GM15510 (cell line): ENCODE measurements around the gene DUSP22.

Source experiments
- POLR2A ChIP-seq: IDR thresholded peaks from 3 replicates; pipeline ENCODE4 v1.6.1; 2011; ENCODE audit warnings: borderline replicate concordance; ENCODE audit not compliant: insufficient read length; ENCODE audit errors: extremely low read depth

DUSP22 gene

DNA sequence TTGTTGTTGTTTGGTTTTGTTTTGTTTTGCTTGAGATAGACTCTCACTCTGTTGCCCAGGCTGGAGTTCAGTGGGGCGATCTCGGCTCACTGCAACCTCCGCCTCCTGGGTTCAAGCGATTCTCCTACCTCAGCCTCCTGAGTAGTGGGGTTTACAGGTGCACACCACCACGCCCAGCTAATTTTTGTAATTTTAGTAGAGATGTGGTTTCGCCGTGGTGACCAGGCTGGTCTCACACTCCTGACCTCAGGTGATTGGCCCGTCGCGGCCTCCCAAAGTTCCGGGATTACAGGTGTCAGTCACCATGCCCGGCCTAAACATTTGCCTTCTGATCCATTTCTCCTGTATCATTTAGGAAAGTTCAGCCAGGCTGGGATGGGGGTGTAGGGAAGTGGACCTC is 17.7 kb downstream of the DUSP22 start:
- TF ChIP-seq POLR2A = no peak

DNA sequence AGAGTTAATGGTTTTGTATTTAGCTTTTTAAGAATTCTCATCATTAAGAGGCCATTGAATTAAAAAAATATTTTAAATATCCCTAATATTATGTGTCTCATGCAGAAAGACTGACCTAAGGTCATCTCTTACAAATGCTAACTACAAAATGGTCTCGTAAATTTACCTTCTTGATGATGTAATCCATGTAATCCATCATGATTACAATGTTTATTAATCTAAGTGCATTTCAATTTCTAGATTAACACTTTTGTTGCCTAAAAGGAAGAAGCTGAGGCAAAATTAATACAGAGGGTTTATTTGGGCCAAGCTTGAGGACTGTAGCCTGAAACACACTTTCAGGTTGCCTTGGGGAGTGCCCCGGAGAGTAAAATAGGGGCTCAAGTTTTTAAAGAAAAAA is 18.4 kb downstream of the DUSP22 start:
- TF ChIP-seq POLR2A = no peak

DNA sequence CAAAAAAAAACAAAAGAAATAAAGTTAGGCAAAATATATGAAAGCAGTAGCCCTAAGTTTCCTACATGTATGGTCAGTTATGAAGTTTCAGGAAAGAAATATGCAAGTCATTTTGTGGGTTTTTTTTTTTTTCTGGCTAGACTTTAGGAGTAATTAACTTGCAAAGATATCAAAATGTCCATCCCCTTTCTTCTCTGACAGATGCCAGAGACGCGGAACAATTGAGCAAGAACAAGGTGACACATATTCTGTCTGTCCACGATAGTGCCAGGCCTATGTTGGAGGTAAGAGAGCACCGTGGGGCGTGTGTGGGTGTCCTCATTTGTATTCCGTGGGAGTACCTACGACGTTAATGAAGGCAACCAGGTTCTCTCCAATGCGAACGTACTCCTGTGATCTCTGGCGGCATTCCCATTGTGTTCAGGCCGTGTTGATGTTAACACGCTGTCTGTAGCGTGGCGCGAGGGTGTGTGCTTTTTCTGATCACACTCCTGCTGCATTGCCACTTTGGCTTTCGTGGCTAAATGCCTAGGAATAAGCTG is 19.5 kb downstream of the DUSP22 start:
- TF ChIP-seq POLR2A = no peak

DNA sequence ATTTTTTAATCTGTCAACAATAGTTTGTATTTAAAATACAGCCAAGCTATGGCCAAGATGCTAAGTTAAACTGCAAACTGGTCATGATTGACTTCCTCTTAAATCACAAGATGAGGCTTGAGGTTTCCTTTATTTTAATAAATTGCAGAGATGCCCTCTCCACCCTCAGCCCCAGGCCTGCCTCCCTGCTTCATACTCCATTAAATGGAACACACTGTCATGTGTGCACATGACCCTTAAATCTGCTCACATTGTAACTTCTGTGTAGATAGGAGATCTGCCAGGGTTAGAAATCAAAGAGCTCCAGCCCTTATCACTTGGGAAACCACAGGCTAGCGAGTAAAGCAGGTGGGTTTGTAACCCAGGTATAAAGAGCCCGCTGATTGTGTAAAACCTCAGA is 20.8 kb downstream of the DUSP22 start:
- no peak for TF ChIP-seq POLR2A

DNA sequence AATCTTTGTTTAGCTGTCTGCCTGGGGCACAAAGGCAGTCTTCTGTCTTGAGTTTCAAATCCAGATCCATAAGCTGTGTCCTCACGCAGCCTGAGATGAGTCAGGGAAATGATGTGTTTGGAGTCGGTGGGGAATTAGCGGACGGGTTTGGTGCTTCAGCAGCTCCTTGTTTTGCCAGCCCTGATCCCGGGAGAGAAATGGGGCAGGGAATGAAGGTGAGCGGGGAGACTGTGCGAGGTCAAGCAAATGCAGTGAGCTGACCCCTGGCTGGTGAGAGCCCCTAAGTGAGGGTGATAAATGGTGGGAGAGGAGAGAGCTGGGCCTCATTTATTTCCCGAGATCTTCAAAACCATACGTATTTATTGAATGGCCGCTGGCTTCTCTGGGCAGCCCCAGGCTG is 21.6 kb downstream of the DUSP22 start:
- no peak for TF ChIP-seq POLR2A

DNA sequence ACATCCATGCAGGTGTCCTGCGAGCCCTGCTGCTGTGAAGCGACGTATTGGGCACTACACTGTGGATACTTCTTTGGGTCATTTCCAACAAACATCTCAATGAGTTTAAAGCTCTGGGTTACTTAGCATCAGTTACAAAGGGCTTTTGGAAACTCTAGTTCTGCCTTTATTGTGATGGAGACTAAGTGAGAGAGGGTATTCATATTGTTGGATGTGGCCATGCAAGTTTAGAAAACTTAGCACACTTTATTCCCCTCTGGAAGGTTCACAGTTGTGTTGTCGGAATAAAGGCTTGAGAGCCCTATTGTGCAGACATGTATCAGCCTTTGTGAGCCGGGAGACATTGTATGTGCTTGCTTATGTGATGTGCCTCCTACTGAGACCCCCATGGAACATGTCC is 22.1 kb downstream of the DUSP22 start:
- TF ChIP-seq POLR2A = no peak

DNA sequence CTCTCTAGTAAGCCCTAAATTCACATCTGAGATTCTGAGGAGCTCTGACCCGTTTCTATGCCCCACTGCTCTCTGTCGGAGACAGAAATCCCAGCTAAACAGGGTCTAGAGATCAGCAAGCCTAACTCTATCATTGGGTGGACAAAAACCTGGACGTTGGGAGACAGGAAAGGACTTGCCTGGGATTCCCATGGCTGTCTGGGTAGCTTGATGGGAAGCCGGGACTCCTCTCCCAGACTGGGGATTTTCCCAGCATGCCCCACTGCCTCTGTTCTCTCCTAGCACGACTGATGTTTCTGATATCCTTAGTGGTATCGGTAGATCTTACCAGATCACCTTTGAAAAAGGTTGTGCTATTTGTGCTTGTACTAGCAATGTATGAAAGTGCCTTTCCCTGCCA is 22.9 kb downstream of the DUSP22 start:
- no peak for TF ChIP-seq POLR2A

DNA sequence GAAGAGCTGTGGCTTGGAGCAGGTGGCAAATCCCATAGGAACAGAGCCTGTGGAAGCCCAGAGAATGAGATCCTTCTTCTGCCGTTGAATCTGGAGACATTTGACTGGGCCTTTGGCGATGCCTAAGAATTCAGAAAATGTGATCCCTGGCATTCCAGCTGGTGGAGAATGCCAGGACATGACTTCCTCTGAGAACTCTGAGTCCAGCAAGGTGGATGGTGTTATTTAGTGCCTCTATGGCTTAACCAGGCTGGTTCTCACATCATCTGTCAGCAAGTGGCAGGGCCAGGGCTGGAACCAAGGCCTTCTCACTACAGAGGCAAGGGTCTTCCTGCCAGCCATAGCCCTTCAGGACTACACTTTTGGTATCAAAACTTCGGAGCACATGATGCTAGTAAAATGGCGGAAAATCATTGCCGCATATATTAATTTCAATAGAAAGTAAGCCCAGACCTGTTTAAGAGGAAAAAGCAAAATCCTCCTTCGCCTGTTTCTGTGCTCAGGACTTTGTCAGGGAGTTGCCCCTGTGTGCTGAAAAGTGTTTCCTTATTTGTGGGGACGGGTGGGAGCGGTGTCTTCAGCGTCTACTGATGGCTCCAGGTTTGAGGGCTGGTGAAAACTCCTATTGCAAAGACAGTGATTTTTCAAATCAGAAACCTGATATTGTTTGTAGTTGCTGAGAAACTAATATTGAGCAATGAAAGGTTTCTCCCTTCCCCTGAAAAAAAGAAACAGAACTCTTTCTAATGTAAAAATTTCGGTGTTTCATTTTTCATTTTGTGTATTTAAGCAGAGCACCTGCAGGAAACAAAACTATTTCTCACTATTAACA is 23.9 kb downstream of the DUSP22 start:
- no peak for TF ChIP-seq POLR2A

DNA sequence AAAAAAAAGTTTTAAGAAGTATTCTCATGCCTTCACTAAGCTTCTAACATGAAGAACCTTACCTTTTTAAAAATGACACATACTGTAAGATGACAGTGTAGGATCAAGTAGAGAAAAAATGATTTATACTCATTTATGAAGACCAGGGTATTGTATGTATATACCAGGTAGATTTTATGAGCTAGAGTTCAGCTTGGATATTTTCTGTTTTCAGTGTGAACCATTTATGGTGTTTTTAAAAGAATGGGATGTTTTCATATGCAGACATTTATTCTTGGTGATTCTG is 24.4 kb downstream of the DUSP22 start:
- no peak for TF ChIP-seq POLR2A

DNA sequence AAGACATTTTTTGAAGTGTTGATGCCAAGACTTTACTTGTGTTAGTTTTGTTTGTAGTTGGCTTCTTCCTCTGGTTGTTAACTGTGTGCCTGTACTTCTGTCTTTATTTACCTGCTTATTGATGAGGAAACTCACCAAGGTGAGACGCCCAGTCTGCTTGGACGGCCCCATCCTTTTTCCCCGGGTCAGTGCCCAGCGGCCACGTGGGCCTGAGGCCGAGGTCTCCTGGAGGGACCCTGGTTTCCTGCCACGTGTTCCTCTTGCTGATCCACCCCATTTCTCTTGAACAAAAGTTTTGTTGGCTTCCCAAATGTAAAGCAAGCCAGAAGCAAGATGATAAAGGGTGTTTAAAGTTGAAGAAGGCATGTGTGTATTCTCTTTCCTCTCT is 24.8 kb downstream of the DUSP22 start:
- TF ChIP-seq POLR2A = no peak

DNA sequence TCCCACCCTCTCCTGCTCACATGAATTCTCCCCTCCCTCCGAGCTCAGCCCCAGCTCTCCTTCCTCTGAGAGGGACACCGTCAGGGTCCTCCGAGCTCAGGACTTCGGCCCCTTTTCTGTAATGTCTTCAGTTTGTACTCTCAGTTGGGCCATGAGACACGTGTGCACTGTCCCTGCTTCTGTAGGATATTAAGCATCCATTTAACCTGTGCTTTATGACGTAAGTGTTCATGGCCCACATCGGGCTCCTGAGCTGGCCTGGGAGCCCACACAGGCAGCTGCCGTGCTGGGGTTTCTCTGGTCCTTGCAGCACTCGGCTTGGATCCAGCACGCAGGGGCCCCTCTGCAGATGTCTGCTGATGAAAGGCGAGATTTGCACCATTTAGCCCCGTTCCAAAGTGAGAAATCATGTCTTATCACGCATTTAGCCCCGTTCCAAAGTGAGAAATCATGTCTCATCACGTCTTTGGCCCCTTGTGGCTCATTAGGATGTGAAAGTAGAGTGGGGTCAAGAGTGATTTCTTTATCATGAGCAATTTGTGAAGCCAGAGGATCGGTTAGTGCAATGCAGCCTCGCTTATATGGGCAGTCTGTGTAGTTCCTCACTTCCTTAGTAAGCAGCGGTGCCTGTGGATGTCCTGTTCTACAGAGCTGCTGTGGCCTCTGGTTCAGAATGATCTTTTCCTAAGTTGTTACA is 25.3 kb downstream of the DUSP22 start:
- TF ChIP-seq POLR2A = peak; percentile 1

DNA sequence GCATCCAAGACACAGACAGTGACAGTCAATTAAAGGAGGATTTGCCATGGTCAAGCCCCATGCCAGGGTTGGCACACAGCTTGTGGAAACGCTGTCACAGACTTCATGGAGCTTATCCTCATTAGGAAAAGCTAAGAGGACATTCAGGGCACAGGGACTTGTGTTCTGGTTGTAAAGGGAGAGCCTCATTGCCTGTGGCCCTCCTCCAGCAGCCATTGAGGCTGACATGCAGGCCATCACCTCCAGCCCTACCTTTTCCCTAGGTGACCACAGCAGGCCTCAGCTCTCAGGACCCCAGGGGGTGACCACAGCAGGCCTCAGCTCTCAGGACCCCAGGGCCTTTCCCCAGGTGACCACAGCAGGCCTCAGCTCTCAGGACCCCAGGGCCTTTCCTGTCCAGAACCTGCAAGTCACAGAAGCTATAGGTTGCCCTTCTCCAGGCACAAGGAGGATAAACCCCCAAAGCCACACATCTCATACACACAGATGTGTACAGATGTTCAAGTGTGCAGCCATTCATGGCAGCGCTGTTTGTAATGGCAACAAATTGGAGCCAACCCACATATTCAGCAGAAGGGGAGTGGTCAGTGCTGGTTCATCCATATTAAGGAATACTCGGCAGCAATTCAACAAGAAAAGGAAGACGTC is 26.1 kb downstream of the DUSP22 start:
- TF ChIP-seq POLR2A = no peak

DNA sequence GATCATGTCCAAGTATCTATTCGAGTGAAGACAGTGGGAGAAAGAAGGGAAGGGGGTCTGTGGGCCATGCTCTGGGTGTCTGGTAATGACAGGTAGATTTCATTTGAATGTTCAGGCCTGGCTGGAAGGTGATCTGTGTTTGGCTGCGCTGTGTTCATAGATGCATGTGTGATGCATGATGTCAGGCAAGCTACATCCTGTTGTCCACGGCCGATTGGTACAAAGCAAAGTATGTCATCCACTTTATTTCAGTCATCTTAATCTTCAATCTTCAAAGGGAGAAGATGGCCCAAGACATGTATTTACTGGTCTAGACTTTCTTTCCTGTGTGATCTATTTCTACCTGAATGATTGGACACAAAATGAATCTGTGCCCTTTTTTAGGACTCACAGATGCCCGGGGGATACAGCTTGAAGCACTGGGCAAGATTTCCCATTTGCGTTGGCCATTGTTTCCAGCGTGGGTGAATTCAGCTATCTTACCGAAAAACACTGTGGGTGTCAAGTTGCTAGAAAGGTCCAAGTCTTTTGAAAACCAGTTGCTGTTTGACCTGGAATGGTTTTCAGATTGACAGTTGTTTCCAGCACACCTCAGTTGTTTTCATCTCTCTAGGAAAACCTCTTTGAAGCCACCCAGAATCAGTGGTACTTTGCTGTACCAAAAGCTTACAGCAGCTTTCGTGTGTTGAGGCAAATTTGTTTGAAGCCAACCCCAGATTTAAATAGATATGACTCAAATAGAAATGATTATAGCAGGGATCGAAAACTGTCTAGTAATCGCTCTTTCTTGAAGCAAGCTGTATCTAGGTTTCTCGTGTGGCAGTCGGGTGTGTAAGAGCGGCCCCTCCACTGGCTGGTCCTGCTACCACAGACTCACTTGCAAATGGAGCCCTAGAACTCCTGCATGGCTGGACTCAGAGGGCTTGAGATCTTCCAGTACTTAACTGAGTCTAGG is 27.2 kb downstream of the DUSP22 start:
- TF ChIP-seq POLR2A = peak; percentile 45

DNA sequence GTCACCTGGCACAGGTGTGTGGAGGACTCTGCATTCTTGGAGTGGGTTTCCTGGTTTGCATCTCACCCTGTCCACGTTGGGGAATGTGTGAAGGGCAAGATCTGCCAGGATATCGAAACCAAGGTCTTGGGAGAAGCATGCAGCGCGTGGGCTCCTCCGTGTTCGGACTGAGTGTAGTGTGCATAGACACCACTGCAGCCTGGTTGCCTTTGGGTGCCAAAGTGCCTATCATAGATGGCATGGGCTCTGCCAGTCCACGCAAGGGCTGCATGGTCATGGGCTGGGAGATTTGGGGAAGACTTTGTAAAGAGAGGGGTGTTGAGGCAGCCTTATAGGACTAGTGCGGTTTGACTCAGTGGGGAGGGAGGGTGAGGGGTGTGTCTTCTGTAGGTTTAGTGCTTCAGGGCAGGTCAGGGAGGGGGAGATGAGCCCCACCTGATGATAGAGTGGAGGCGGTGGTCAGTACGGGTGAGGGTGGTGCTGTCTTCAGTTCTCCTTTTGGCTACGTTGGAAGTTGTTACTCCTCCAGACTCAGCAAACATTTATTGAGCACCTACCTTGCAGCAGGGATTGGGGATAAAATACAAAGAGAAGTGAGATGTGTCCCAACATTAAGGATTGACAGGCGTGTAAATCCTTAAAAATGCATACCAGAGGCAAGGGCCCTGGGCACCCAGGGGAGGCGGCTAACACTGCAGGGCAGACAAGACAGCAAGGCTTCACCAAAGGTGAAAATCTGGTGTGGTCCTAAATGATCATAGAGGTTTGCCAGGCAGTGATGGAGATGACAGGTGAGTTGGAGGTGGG is 28.3 kb downstream of the DUSP22 start:
- peak; percentile 41 for TF ChIP-seq POLR2A
